Measurements from ENCODE around the gene PA2G4.
A peak's percentile ranks its signal among the peaks of the same experiment; 100 is the strongest.
"Not testable (repeated sequence)": the region's sequence is repeated elsewhere in the genome, so short reads cannot be mapped to it uniquely, and the experiment has no call there.

Gene PA2G4

DNA sequence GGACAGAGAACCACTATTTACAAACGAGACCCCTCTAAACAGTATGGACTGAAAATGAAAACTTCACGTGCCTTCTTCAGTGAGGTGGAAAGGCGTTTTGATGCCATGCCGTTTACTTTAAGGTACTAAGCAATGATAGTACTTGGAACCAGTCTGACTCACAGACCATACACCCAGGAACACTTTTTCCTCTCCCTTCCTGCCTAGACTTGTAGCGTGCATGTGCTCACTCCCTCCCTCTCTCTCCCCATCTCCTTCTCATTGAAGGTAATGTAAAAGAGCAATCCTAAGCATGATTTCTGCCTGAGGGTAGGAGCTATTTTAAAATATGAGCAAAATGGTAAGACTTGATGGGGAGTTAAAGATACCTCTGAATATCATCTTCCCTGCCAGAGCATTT, 6.2 kb downstream of the PA2G4 start:
- peaks cover 5 to 14% (median 13%) of the 10 kb centered on the region in 5 donors for H3K4me1 ChIP-seq (ENCODE audit: control insufficient read depth in 5 of 5, insufficient read depth in 5 of 5, low read length in 5 of 5)
- no peaks in the 10 kb centered on the region for H3K27me3 ChIP-seq (ENCODE audit: control insufficient read depth in 5 of 5, insufficient read depth in 4 of 5, low read length in 5 of 5)
- no peak overlapping the region for H3K4me3 ChIP-seq (ENCODE audit: low read depth in 1 of 5, low read length in 5 of 5)
- no peak overlapping the region for H3K9ac ChIP-seq (ENCODE audit: low read length in 5 of 5)
- H3K36me3 ChIP-seq (ENCODE audit: control insufficient read depth in 5 of 5, insufficient read depth in 5 of 5, low read length in 5 of 5) = peaks cover 30 to 75% (median 60%) of the 10 kb centered on the region in 5 donors
- no peak overlapping the region for H3K27ac ChIP-seq (ENCODE audit: low read depth, low read length)
- H3K9me3 ChIP-seq (ENCODE audit: control insufficient read depth in 5 of 5, low read length in 5 of 5) = no peaks in the 10 kb centered on the region

DNA sequence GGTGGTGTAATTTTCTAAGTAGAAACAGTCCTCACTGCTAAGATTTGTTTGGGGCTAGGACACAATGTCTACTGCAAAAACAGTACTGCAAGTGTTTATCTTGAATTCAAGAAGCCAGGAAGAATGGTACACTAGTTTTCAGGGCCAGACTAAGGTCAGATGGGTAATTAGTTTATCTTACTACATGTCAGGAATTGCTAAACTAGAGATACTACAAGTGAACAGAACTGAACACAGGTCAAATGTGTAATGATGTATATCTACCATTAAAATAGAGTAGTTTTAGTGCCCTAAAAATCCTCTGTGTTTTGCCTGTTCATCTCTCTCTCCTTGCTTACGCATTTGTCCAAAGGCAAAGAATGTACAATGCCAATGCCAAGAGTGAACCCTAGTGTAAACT, 9.7 kb downstream of the PA2G4 start:
- no peaks in the 10 kb centered on the region for H3K27me3 ChIP-seq (ENCODE audit: control insufficient read depth in 5 of 5, insufficient read depth in 4 of 5, low read length in 5 of 5)
- peaks cover 24 to 51% (median 40%) of the 10 kb centered on the region in 5 donors for H3K36me3 ChIP-seq (ENCODE audit: control insufficient read depth in 5 of 5, insufficient read depth in 5 of 5, low read length in 5 of 5)
- H3K4me3 ChIP-seq (ENCODE audit: low read depth in 1 of 5, low read length in 5 of 5) = no peak overlapping the region
- no peak overlapping the region for H3K27ac ChIP-seq (ENCODE audit: low read depth, low read length)
- peaks cover 9 to 27% (median 23%) of the 10 kb centered on the region in 5 donors for H3K4me1 ChIP-seq (ENCODE audit: control insufficient read depth in 5 of 5, insufficient read depth in 5 of 5, low read length in 5 of 5)
- no peaks in the 10 kb centered on the region for H3K9me3 ChIP-seq (ENCODE audit: control insufficient read depth in 5 of 5, low read length in 5 of 5)
- H3K9ac ChIP-seq (ENCODE audit: low read length in 5 of 5) = no peak overlapping the region

DNA sequence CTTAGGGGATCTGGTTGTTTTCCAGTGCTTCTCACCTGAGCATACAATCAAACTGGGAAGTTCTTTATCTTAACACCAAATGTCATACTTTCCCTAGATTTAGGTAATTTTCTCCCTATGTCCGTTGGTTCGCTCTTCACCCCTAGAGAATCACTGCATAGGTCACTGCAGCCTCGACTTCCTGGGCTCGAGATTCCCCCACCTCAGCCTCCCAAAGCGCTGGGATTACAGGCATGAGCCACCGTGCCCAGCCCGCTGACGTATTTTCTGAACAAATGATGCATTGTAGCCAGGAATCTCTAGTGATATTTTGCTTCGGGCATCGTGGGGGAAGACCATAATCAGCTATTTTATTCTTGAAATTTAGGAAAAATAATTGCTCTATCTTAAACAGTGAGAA, 11.0 kb downstream of the PA2G4 start:
- no peaks in the 10 kb centered on the region for H3K9me3 ChIP-seq (ENCODE audit: control insufficient read depth in 5 of 5, low read length in 5 of 5)
- peak overlapping the region in 3 of 5 donors; percentile 81 to 95 (median 88) for H3K9ac ChIP-seq (ENCODE audit: low read length in 5 of 5)
- H3K4me3 ChIP-seq (ENCODE audit: low read depth in 1 of 5, low read length in 5 of 5) = peak overlapping the region; percentile 77 to 100 (median 91)
- H3K27me3 ChIP-seq (ENCODE audit: control insufficient read depth in 5 of 5, insufficient read depth in 4 of 5, low read length in 5 of 5) = no peaks in the 10 kb centered on the region
- peaks cover 21 to 42% (median 29%) of the 10 kb centered on the region in 5 donors for H3K36me3 ChIP-seq (ENCODE audit: control insufficient read depth in 5 of 5, insufficient read depth in 5 of 5, low read length in 5 of 5)
- peaks cover 13 to 39% (median 36%) of the 10 kb centered on the region in 5 donors for H3K4me1 ChIP-seq (ENCODE audit: control insufficient read depth in 5 of 5, insufficient read depth in 5 of 5, low read length in 5 of 5)
- peak overlapping the region; percentile 88 for H3K27ac ChIP-seq (ENCODE audit: low read depth, low read length)

DNA sequence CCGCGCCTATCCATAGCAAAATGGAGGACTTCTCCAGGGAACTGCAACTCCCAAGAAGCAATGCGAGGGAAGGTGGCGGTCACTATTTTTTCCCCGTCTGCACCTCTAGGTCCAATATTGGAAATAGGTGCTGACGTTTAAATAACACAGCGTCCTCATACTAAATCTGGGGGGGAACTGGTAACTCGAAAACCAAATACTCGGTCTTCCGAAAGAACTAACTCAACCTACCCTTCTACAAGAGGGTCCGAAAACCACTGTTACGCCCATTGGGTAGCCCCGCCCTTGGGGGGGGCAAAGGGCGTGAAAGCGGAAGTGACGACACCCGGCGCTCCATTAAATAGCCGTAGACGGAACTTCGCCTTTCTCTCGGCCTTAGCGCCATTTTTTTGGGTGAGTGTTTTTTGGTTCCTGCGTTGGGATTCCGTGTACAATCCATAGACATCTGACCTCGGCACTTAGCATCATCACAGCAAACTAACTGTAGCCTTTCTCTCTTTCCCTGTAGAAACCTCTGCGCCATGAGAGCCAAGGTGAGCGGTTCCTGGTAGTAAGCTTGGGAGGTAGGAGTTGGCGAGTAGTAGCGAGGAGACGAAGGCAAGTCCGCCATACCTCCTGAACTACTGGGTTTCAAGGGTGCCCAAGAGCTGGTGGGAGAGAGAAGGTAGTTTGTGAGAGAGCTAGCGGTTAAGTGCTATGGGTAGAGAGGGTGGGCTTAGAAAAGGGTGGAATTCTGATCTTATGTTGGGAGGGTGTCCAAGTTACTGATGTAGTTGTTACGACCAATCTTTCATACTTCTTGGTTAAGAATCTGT, 12.1 kb downstream of the PA2G4 start, which contains the start of gene RPL41:
Gene RPL41, plus strand, starts transcription at position 367 of the 815 bp plus-strand sequence.
- peaks cover 13 to 39% (median 36%) of the 10 kb centered on the region in 5 donors for H3K4me1 ChIP-seq (ENCODE audit: control insufficient read depth in 5 of 5, insufficient read depth in 5 of 5, low read length in 5 of 5)
- no peaks in the 10 kb centered on the region for H3K9me3 ChIP-seq (ENCODE audit: control insufficient read depth in 5 of 5, low read length in 5 of 5)
- no peaks in the 10 kb centered on the region for H3K27me3 ChIP-seq (ENCODE audit: control insufficient read depth in 5 of 5, insufficient read depth in 4 of 5, low read length in 5 of 5)
- peak within 1 kb of the TSS; percentile 81 to 95 (median 88) for H3K9ac ChIP-seq (ENCODE audit: low read length in 5 of 5)
- peak within 1 kb of the TSS; percentile 77 to 100 (median 91) for H3K4me3 ChIP-seq (ENCODE audit: low read depth in 1 of 5, low read length in 5 of 5)
- peaks cover 10 to 43% (median 29%) of the 10 kb centered on the region in 5 donors for H3K36me3 ChIP-seq (ENCODE audit: control insufficient read depth in 5 of 5, insufficient read depth in 5 of 5, low read length in 5 of 5)
- H3K27ac ChIP-seq (ENCODE audit: low read depth, low read length) = peak within 1 kb of the TSS; percentile 88

DNA sequence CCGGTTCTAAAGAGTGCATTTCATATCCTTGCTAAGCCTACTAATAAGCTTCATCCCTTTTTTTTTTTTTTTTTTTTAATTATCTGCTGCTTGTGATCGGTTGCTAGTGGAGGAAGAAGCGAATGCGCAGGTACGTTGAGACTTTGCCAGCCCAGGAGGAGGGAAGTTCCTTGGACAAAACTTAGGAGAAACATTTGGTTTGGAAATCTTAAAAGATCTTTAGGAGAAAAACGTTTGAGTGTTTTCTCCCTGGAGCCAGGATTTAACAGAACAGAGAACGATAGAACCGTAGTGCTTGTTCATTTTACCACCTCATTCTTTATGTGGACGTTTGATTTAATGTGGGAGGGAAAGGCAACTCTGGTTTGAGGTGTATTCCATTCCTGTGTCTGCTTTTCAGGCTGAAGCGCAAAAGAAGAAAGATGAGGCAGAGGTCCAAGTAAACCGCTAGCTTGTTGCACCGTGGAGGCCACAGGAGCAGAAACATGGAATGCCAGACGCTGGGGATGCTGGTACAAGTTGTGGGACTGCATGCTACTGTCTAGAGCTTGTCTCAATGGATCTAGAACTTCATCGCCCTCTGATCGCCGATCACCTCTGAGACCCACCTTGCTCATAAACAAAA, 12.8 kb downstream of the PA2G4 start:
- Histone ChIP-seq H3K27ac (ENCODE audit: low read depth, low read length) (peak overlapping the region; percentile 88), H3K4me3 (ENCODE audit: low read depth in 1 of 5, low read length in 5 of 5) (peak overlapping the region; percentile 77 to 100 (median 91)), H3K9ac (ENCODE audit: low read length in 5 of 5) (peak overlapping the region; percentile 84 to 95 (median 88)), H3K4me1 (ENCODE audit: control insufficient read depth in 5 of 5, insufficient read depth in 5 of 5, low read length in 5 of 5) (peaks cover 13 to 39% (median 36%) of the 10 kb centered on the region in 5 donors), H3K36me3 (ENCODE audit: control insufficient read depth in 5 of 5, insufficient read depth in 5 of 5, low read length in 5 of 5) (peaks cover 10 to 44% (median 29%) of the 10 kb centered on the region in 5 donors)
- H3K27me3 ChIP-seq (ENCODE audit: control insufficient read depth in 5 of 5, insufficient read depth in 4 of 5, low read length in 5 of 5); H3K9me3 ChIP-seq (ENCODE audit: control insufficient read depth in 5 of 5, low read length in 5 of 5): not testable (repeated sequence)

DNA sequence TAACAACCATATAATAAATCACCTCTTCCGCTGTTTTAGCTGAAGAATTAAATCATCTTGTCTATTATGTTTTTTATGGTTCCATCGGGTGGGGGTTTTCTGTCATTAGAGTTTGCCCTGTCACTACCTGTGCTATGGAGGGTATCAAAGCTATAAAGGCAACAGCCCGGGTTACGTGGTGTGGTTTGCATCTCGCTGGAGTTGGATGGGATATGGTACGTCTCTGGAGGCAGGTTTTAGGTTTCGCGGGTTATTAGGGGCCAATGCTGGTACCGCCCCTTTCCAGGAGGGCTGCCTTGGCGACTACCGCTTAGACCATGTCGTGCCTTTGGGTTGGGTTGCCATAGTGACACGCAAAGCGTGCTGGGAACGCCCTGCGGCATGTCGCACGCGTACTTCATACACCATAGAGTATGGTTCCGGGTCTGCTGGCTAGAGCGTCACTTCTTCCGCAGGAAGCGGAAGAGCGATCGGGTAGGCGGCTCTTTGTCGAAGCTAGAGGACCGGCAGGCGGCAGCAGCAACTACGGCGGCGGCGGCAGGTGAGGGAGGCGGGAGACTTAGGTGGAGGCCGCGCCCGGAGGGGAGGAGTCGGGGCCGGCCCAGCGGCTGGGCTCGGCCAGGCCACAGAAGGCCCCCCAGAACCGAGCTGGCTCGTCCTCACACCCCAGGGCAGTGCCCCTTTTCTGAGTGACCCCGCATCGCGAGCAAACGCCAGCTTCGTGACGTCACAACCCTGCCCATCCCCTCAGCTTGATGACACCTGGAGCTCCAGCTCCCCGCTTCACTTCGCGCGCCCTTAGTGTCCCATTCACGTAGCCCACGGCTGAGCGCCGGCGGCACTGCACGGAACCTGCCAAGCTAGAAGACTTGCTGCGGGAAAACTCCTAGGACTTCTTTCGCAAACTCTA, 13.7 kb downstream of the PA2G4 start, which contains the start of gene ZC3H10:
Gene ZC3H10, plus strand, starts transcription at position 489 of the 910 bp plus-strand sequence. CDS start 2,297 bp downstream, outside the sequence.
- Histone ChIP-seq H3K4me1 (ENCODE audit: control insufficient read depth in 5 of 5, insufficient read depth in 5 of 5, low read length in 5 of 5) (peaks cover 16 to 48% (median 36%) of the 10 kb centered on the region in 5 donors), H3K27ac (ENCODE audit: low read depth, low read length) (peak within 1 kb of the TSS; percentile 88), H3K27me3 (ENCODE audit: control insufficient read depth in 5 of 5, insufficient read depth in 4 of 5, low read length in 5 of 5) (no peaks in the 10 kb centered on the region), H3K36me3 (ENCODE audit: control insufficient read depth in 5 of 5, insufficient read depth in 5 of 5, low read length in 5 of 5) (peaks cover 10 to 39% (median 23%) of the 10 kb centered on the region in 5 donors), H3K9ac (ENCODE audit: low read length in 5 of 5) (peak within 1 kb of the TSS; percentile 84 to 95 (median 88)), H3K4me3 (ENCODE audit: low read depth in 1 of 5, low read length in 5 of 5) (peak within 1 kb of the TSS; percentile 79 to 100 (median 91)), H3K9me3 (ENCODE audit: control insufficient read depth in 5 of 5, low read length in 5 of 5) (no peaks in the 10 kb centered on the region)

DNA sequence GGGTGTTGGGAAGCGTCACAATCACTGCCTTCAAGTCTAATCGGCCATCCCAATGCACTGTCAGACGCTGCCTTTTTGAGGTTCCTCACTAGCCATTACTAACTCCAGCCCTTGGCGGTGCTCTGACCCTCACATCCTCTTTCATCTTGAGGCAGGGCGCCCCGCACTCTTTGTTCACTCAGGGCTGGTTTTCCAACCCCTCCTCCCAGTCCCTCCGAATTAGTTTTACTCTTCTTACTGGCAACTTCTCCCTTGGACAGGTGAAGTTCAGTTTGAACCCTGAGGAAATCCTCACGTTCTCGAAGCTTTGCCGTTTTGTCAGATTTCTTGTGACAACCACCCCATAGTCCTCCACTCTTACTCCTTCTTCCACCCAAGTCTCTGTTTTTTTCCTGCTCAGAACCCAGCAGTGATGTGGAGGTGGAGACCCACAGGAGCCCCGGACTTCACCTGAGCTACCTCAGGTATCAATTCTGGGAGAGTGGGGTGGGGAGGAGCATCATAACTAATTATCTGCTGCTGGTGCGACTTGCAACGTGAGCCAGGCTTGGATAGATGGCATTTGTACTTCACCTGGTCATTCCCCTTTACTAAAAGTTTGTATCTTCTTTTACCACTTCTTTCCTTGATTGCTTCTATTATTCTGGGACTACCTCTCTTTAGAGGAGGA, 14.5 kb downstream of the PA2G4 start:
- Histone ChIP-seq H3K9ac (ENCODE audit: low read length in 5 of 5) (peak overlapping the region; percentile 1 to 86 (median 84)), H3K4me1 (ENCODE audit: control insufficient read depth in 5 of 5, insufficient read depth in 5 of 5, low read length in 5 of 5) (peaks cover 16 to 49% (median 36%) of the 10 kb centered on the region in 5 donors), H3K36me3 (ENCODE audit: control insufficient read depth in 5 of 5, insufficient read depth in 5 of 5, low read length in 5 of 5) (peaks cover 5 to 31% (median 18%) of the 10 kb centered on the region in 5 donors), H3K27me3 (ENCODE audit: control insufficient read depth in 5 of 5, insufficient read depth in 4 of 5, low read length in 5 of 5) (no peaks in the 10 kb centered on the region), H3K4me3 (ENCODE audit: low read depth in 1 of 5, low read length in 5 of 5) (peak overlapping the region; percentile 79 to 97 (median 80)), H3K9me3 (ENCODE audit: control insufficient read depth in 5 of 5, low read length in 5 of 5) (no peaks in the 10 kb centered on the region), H3K27ac (ENCODE audit: low read depth, low read length) (peak overlapping the region; percentile 88)

DNA sequence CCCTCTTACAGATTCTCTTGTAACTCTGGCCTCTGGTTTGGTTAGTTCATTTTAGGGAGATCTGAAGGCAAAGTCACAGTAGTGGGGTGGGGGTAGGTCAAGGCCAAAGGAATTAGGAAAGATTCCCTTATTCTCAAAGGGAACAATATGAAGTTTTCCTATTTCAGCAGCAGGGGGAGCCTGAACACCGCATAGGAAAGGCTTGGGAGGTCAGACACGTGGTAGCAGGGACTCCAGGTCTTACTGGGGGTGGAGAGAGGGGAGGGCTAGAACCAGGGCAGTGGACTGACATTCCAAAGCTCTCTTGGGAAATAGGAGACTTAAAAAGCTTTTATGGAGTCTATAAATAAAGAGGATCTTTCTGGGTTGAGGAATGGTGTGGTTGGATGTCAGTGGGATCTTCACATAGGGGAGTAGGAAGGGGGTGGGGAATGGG, 15.0 kb downstream of the PA2G4 start:
- Histone ChIP-seq H3K9ac (ENCODE audit: low read length in 5 of 5) (peak overlapping the region in 3 of 5 donors; percentile 77 to 86 (median 83)), H3K4me3 (ENCODE audit: low read depth in 1 of 5, low read length in 5 of 5) (peak overlapping the region in 3 of 5 donors; percentile 6 to 82 (median 80)), H3K27me3 (ENCODE audit: control insufficient read depth in 5 of 5, insufficient read depth in 4 of 5, low read length in 5 of 5) (no peaks in the 10 kb centered on the region), H3K4me1 (ENCODE audit: control insufficient read depth in 5 of 5, insufficient read depth in 5 of 5, low read length in 5 of 5) (peaks cover 16 to 53% (median 36%) of the 10 kb centered on the region in 5 donors), H3K36me3 (ENCODE audit: control insufficient read depth in 5 of 5, insufficient read depth in 5 of 5, low read length in 5 of 5) (peaks cover 0 to 28% (median 17%) of the 10 kb centered on the region in 5 donors), H3K27ac (ENCODE audit: low read depth, low read length) (peak overlapping the region; percentile 88), H3K9me3 (ENCODE audit: control insufficient read depth in 5 of 5, low read length in 5 of 5) (no peaks in the 10 kb centered on the region)
